Liver (tissue), 9 donors: Measurements from ENCODE around the gene ARHGEF4. TPM values are rescaled to one million over a fixed set of nuclear protein-coding genes. Genes with fewer than 3 reads are reported as not detected.

Experiments
- DNase-seq: peaks from one replicate; pipeline ENCODE4 v3.0.0-alpha.2; 2017; ENCODE audit warnings: low spot score
- H3K27ac ChIP-seq, 2 donors: one replicate each; pipeline ENCODE4 v1.7.0; 2013; ENCODE audit warnings: inconsistent platforms in 2 of 2, low read length in 2 of 2, control low read depth in 1 of 2, low read depth in 1 of 2, mild to moderate bottlenecking in 1 of 2
- H3K27me3 ChIP-seq, 4 donors: one replicate each; pipeline versions ENCODE4 v1.6.1 to v1.7.0; 2013; ENCODE audit warnings: low read length in 3 of 4, inconsistent platforms in 1 of 4, mild to moderate bottlenecking in 1 of 4, moderate library complexity in 1 of 4; ENCODE audit not compliant: control insufficient read depth in 4 of 4, insufficient read depth in 4 of 4
- H3K36me3 ChIP-seq, 4 donors: one replicate each; pipeline versions ENCODE4 v1.6.1 to v1.7.0; 2013; ENCODE audit warnings: low read length in 3 of 4, mild to moderate bottlenecking in 3 of 4, low read depth in 1 of 4, moderate library complexity in 1 of 4; ENCODE audit not compliant: control insufficient read depth in 4 of 4, insufficient read depth in 3 of 4
- H3K4me1 ChIP-seq, 4 donors: one replicate each; pipeline versions ENCODE4 v1.6.1 to v1.7.0; 2013; ENCODE audit warnings: low read length in 3 of 4, mild to moderate bottlenecking in 3 of 4, moderate library complexity in 1 of 4; ENCODE audit not compliant: control insufficient read depth in 4 of 4, insufficient read depth in 4 of 4
- H3K4me3 ChIP-seq, 3 donors: one replicate each; pipeline versions ENCODE4 v1.6.1 to v1.7.0; 2013; ENCODE audit warnings: low read length in 3 of 3, control low read depth in 1 of 3, low read depth in 1 of 3, mild to moderate bottlenecking in 1 of 3
- H3K9ac ChIP-seq, 2 donors: one replicate each; pipeline ENCODE4 v1.7.0; 2013; ENCODE audit warnings: low read length in 2 of 2, mild to moderate bottlenecking in 2 of 2, moderate library complexity in 2 of 2, control low read depth in 1 of 2, low read depth in 1 of 2
- H3K9me3 ChIP-seq, 4 donors: one replicate each; pipeline versions ENCODE4 v1.6.1 to v1.7.0; 2013; ENCODE audit warnings: low read length in 3 of 4; ENCODE audit not compliant: control insufficient read depth in 4 of 4
- EGR1 ChIP-seq, 2 donors: IDR thresholded peaks; 2 replicates each; pipeline ENCODE4 v1.6.1; 2016 to 2018; ENCODE audit warnings: antibody characterized with exemption in 2 of 2, low read depth in 2 of 2
- FOXA1 ChIP-seq: IDR thresholded peaks from 2 replicates; pipeline ENCODE4 v1.6.1; 2016; ENCODE audit warnings: antibody characterized with exemption
- FOXA2 ChIP-seq: IDR thresholded peaks from 2 replicates; pipeline ENCODE4 v1.6.1; 2016; ENCODE audit warnings: antibody characterized with exemption
- HNF4A ChIP-seq, 2 donors: conservative IDR thresholded peaks; 2 replicates each; pipeline ENCODE4 v1.6.1; 2016; ENCODE audit warnings: antibody characterized with exemption in 2 of 2, mild to moderate bottlenecking in 2 of 2
- JUND ChIP-seq, 2 donors: IDR thresholded peaks; 2 replicates each; pipeline ENCODE4 v1.6.1; 2016; ENCODE audit warnings: antibody characterized with exemption in 2 of 2
- RXRA ChIP-seq, 2 donors: IDR thresholded peaks; 2 replicates each; pipeline ENCODE4 v1.6.1; 2017 to 2018; ENCODE audit warnings: antibody characterized with exemption in 2 of 2, mild to moderate bottlenecking in 1 of 2
- SP1 ChIP-seq: IDR thresholded peaks from 2 replicates; pipeline ENCODE4 v1.6.1; 2018; ENCODE audit warnings: antibody characterized with exemption, mild to moderate bottlenecking
- TAF1 ChIP-seq: conservative IDR thresholded peaks from 2 replicates; pipeline ENCODE4 v1.6.1; 2016; ENCODE audit warnings: antibody characterized with exemption, mild to moderate bottlenecking
- WGBS: extraction: QIAGEN DNeasy Blood & Tissue Kit; methylation state at CpG from one replicate; pipeline ENCODE4 v1.1.7; 2013; 5-methylcytosine and 5-hydroxymethylcytosine counted together
- polyA plus RNA-seq, 2 donors: library from polyadenylated mRNA; stranded (reverse) in 1 of 2; unstranded in 1 of 2; fragments of 200-250 nt in 1 of 2; fragments of >200 nt in 1 of 2; fragmentation: Nextera tagmentation in 1 of 2; extraction: Ambion mirVana in 1 of 2; gene quantifications; one replicate each; pipeline versions ENCODE4 v1.2.1 to v1.2.3, GENCODE V29; 2013 to 2015
- total RNA-seq, 2 donors: library from RNA; depleted of rRNA; stranded (reverse); fragments of >200 nt; gene quantifications; one replicate each; pipeline ENCODE4 v1.2.3, GENCODE V29; 2014
- TF ChIP-seq, protein P1 (sequence below): IDR thresholded peaks from 2 replicates; pipeline ENCODE4 v1.6.1; 2016; ENCODE audit warnings: antibody characterized with exemption
- TF ChIP-seq, protein P2 (sequence below): IDR thresholded peaks from 2 replicates; pipeline ENCODE4 v1.6.1; 2016; ENCODE audit warnings: antibody characterized with exemption
- donor health status: healthy.
- donor health status: healthy.
- donor health status: healthy.
- donor health status: healthy.
- donor health status: healthy.

The ARHGEF4 gene
- total and polyA plus RNA-seq, 4 donors: 0.08 TPM; not detected in 2

DNA sequence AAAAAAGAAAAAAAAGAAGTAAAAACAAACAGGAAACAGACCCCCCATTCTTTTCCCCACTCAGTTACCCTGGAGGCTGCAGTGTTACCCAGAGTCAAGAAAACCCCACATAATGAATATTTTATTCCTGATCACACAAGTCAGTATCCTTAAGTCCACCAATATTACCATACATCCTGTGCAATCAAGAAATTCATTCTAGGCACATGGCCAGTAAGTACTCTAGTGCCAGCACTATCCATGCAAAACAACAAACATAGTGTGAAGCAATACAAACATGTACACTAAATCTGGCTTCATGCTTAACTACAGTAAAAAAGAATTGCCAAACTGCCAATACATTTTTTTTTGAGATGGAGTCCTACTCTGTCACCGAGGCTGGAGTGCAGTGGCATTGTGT lies 145.0 kb downstream of the ARHGEF4 start:
- Histone ChIP-seq H3K27me3 (no peaks in the 10 kb centered on the region), H3K4me3 (no peak overlapping the region), H3K9ac (no peak overlapping the region), H3K9me3 (peaks cover 0 to 10% (median 4%) of the 10 kb centered on the region in 4 donors), H3K36me3 (no peaks in the 10 kb centered on the region), H3K27ac (no peak overlapping the region), H3K4me1 (no peaks in the 10 kb centered on the region)
- 72% methylated on average over 1 of the region's 1 CpG for WGBS
- DNase-seq: no peak
- no peak for TF ChIP-seq FOXA2
- TF ChIP-seq EGR1 (IDR thresholded peaks at IDR 0.05; ENCODE audit: low read depth in 2 of 2): no peak
- TF ChIP-seq, protein P1, sequence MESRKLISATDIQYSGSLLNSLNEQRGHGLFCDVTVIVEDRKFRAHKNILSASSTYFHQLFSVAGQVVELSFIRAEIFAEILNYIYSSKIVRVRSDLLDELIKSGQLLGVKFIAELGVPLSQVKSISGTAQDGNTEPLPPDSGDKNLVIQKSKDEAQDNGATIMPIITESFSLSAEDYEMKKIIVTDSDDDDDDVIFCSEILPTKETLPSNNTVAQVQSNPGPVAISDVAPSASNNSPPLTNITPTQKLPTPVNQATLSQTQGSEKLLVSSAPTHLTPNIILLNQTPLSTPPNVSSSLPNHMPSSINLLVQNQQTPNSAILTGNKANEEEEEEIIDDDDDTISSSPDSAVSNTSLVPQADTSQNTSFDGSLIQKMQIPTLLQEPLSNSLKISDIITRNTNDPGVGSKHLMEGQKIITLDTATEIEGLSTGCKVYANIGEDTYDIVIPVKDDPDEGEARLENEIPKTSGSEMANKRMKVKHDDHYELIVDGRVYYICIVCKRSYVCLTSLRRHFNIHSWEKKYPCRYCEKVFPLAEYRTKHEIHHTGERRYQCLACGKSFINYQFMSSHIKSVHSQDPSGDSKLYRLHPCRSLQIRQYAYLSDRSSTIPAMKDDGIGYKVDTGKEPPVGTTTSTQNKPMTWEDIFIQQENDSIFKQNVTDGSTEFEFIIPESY: no peak

DNA sequence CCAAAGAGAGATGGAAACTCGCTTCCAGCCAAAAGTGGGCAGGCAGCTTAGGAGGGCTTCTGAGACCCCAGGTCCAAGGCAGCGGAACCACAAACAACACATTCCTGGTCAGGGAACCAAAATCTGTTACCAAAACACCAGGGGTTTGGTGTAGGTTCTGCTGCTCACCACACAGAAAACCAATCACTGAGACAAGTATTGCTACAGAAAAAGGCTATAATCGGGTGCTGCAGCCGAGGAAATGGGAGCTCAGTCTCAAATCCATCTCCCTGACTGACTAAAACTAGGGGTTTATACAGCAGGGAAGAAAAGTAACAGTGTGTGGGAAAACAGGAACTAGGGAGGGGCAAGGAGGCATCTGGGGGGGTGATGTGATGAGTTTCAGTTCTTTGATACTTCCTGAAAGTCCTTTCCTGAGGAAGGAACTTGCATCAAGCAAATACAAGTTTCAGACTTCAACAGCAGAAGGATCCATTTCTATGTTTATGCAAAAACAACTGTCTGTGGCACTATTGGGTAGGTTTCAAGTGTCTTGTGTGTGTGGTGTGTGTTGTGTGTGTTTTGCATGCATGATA lies 148.6 kb downstream of the ARHGEF4 start:
- Histone ChIP-seq H3K9ac (no peak overlapping the region), H3K36me3 (no peaks in the 10 kb centered on the region), H3K4me3 (no peak overlapping the region), H3K27ac (no peak overlapping the region), H3K9me3 (no peaks in the 10 kb centered on the region), H3K4me1 (no peaks in the 10 kb centered on the region), H3K27me3 (no peaks in the 10 kb centered on the region)
- TF ChIP-seq JUND (IDR thresholded peaks at IDR 0.05) (no peak), FOXA1 (no peak), FOXA2 (no peak), EGR1 (IDR thresholded peaks at IDR 0.05; ENCODE audit: low read depth in 2 of 2) (no peak)
- DNase-seq: no peak
- WGBS: 86% methylated on average over 4 of the region's 4 CpGs

DNA sequence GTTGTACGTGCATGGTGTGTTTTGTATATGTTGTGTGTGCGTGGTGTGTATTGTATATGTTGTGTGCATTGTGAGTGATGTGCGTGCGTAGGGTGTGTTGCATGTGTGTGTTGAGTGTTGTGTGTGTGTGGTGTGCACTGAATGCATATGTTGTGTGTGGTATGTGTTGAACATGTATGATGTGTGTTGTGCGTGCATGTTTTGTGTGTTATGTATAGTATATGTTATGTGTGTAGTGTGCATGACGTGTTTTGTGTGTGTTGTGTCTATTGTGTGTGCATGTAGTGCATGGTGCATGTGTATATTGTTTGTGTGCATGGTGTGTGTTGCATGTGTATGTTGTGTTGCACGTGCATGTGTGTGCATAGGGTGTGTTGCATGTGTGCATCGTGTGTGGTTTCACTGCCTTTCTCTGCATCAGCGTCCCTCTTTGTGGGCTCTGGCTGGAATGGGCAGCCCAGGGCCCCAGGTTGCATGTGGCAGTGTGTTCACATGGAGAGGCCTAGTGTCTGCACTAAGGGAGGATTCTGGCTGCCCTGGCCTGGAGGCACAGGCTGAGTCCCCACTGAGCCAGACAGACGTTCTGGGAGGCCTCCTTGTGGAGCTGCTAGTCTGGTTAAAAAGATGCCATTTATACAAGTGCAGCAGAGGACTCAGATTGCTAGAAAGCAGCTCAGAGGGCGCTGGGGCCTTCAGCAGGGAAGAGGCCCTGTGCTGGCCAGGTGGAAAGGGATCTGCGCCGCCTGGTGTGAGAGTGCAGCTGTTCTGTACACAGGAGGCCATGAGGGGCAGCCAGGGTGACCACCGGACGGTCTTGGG lies 149.3 kb downstream of the ARHGEF4 start:
- Histone ChIP-seq H3K4me1 (no peaks in the 10 kb centered on the region), H3K9ac (no peak overlapping the region), H3K36me3 (no peaks in the 10 kb centered on the region), H3K27me3 (no peaks in the 10 kb centered on the region), H3K9me3 (no peaks in the 10 kb centered on the region), H3K4me3 (no peak overlapping the region), H3K27ac (no peak overlapping the region)
- DNase-seq: no peak
- TF ChIP-seq, protein P2, sequence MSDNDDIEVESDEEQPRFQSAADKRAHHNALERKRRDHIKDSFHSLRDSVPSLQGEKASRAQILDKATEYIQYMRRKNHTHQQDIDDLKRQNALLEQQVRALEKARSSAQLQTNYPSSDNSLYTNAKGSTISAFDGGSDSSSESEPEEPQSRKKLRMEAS: no peak
- TF ChIP-seq SP1 (no peak), FOXA1 (no peak), HNF4A (conservative IDR thresholded peaks at IDR 0.05) (no peak), RXRA (IDR thresholded peaks at IDR 0.05) (no peak), EGR1 (IDR thresholded peaks at IDR 0.05; ENCODE audit: low read depth in 2 of 2) (no peak), TAF1 (no peak)
- 93% methylated on average over 15 of the region's 15 CpGs for WGBS
